Ectodermal cell (in vitro differentiated cells): ENCODE results near the gene NHLRC1.

Experiments
- H3K27ac ChIP-seq: 2 replicates; pipeline ENCODE4 v1.7.0; 2013; ENCODE audit warnings: mild to moderate bottlenecking, low read depth, low read length; ENCODE audit not compliant: insufficient read depth, poor library complexity, severe bottlenecking
- H3K27me3 ChIP-seq: 2 replicates; pipeline ENCODE4 v1.7.0; 2013; ENCODE audit warnings: mild to moderate bottlenecking, low read length; ENCODE audit not compliant: insufficient read depth, control insufficient read depth, poor library complexity, severe bottlenecking
- H3K36me3 ChIP-seq: one replicate; pipeline ENCODE4 v1.7.0; 2013; ENCODE audit warnings: low read length; ENCODE audit not compliant: control insufficient read depth, insufficient read depth
- H3K4me1 ChIP-seq: one replicate; pipeline ENCODE4 v1.7.0; 2013; ENCODE audit warnings: low read length; ENCODE audit not compliant: control insufficient read depth, insufficient read depth
- H3K4me3 ChIP-seq: 2 replicates; pipeline ENCODE4 v1.7.0; 2013; ENCODE audit warnings: low read depth, low read length, control low read depth; ENCODE audit not compliant: insufficient read depth
- H3K9me3 ChIP-seq: 2 replicates; pipeline ENCODE4 v1.7.0; 2013; ENCODE audit warnings: mild to moderate bottlenecking, low read length, moderate library complexity; ENCODE audit not compliant: control insufficient read depth
- WGBS, 2 experiments: methylation state at CpG; one replicate each; pipeline ENCODE4 v1.1.7; 2013; ENCODE audit warnings: missing lambda C conversion rate in 2 of 2; 5-methylcytosine and 5-hydroxymethylcytosine counted together

Gene NHLRC1

GRCh38 chr6:18139935-18140621 is 17.6 kb upstream of the NHLRC1 start:
- no peak overlapping the region for H3K27ac ChIP-seq
- 93 to 95% methylated on average over 6 of the region's 6 CpGs for WGBS, 2 experiments
- no peak overlapping the region for H3K4me3 ChIP-seq
- H3K9me3 ChIP-seq: no peaks in the 10 kb centered on the region
- H3K27me3 ChIP-seq: no peaks in the 10 kb centered on the region
- peaks cover 5% of the 10 kb centered on the region for H3K36me3 ChIP-seq
- H3K4me1 ChIP-seq: no peaks in the 10 kb centered on the region

DNA sequence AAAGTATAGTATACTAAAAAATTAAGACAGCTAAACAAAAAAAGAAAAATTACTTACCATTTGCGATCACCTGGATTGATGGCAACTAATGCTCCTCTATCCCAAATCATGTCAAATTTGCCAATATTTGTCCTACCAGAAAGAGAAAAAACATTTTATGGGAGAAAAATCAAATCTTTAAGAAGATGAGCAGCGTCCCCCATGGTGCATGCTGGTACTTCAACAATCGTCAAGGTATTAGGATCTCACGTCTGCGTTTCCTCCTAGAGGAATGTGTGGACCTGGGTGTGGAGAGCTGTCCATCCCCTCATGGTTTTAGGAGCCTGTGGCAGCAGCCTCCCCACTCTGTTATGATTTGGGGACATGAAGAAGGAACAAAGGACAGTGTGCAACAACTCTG is 16.4 kb upstream of the NHLRC1 start:
- Histone ChIP-seq H3K4me3 (no peak overlapping the region), H3K36me3 (peaks cover 5% of the 10 kb centered on the region), H3K27me3 (no peaks in the 10 kb centered on the region), H3K27ac (no peak overlapping the region), H3K9me3 (no peaks in the 10 kb centered on the region), H3K4me1 (no peaks in the 10 kb centered on the region)
- WGBS, 2 experiments: 87 to 94% methylated on average over 5 of the region's 5 CpGs

DNA sequence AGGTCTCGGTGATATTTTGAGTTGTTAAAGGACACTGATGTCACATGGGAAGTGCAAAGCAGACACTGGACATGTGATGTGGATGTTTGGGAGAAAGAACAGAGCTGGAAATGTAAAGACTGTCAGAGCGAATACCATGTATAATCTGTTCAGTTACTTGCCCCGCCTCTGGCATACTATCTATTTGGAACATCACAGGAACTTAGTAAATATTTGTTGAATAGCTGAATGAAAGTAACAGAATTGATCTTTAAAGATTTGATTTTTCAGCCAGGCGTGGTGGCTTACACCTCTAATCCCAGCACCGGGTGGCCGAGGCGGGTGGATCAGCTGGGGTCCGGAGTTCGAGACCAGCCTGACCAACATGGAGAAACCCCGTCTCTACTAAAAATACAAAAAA is 13.8 kb upstream of the NHLRC1 start:
- H3K36me3 ChIP-seq: peaks cover 5% of the 10 kb centered on the region
- H3K4me3 ChIP-seq: no peak overlapping the region
- no peak overlapping the region for H3K27ac ChIP-seq
- no peaks in the 10 kb centered on the region for H3K27me3 ChIP-seq
- no peaks in the 10 kb centered on the region for H3K4me1 ChIP-seq
- 95 to 98% methylated on average over 10 of the region's 10 CpGs for WGBS, 2 experiments
- no peaks in the 10 kb centered on the region for H3K9me3 ChIP-seq

- Histone ChIP-seq H3K9me3 (no peaks in the 10 kb centered on the region), H3K4me3 (no peak overlapping the region), H3K4me1 (no peaks in the 10 kb centered on the region), H3K36me3 (peaks cover 5% of the 10 kb centered on the region), H3K27ac (no peak overlapping the region), H3K27me3 (no peaks in the 10 kb centered on the region)
- WGBS, 2 experiments: 93 to 100% methylated on average over 2 of the region's 2 CpGs
Observed at GRCh38 chr6:18135171-18135570, 12.7 kb upstream of the NHLRC1 start.

DNA sequence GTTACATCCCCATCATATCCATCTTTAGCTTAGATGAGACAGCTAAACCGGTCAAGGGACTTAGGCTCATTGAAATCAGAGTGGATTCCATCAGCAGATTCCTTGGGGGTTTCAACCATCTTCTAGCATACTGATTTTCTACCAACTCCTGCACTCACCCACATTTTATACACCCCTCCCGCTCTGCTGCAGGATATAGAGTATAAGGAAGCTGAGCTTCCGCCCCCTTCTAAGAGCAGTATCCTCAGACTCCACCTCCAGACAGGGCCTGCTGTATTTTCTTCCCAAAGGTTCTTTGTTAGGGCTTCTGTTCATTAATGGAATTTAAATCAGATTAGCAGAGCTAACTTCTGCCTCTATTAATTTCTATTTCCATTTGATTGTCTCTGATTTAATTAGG is 9.9 kb upstream of the NHLRC1 start:
- H3K36me3 ChIP-seq: no peaks in the 10 kb centered on the region
- H3K27me3 ChIP-seq: no peaks in the 10 kb centered on the region
- no peaks in the 10 kb centered on the region for H3K9me3 ChIP-seq
- WGBS, 2 experiments: 92 to 100% methylated on average over 1 to 3 of the region's 3 CpGs
- H3K4me3 ChIP-seq: no peak overlapping the region
- no peaks in the 10 kb centered on the region for H3K4me1 ChIP-seq
- no peak overlapping the region for H3K27ac ChIP-seq

- H3K27me3 ChIP-seq: peaks cover 19% of the 10 kb centered on the region
- no peaks in the 10 kb centered on the region for H3K4me1 ChIP-seq
- H3K4me3 ChIP-seq: no peak overlapping the region
- H3K36me3 ChIP-seq: no peaks in the 10 kb centered on the region
- no peak overlapping the region for H3K27ac ChIP-seq
- H3K9me3 ChIP-seq: no peaks in the 10 kb centered on the region
- WGBS, 2 experiments: 53 to 57% methylated on average over 5 of the region's 5 CpGs
Observed at GRCh38 chr6:18126121-18126520, 3.6 kb upstream of the NHLRC1 start.

DNA sequence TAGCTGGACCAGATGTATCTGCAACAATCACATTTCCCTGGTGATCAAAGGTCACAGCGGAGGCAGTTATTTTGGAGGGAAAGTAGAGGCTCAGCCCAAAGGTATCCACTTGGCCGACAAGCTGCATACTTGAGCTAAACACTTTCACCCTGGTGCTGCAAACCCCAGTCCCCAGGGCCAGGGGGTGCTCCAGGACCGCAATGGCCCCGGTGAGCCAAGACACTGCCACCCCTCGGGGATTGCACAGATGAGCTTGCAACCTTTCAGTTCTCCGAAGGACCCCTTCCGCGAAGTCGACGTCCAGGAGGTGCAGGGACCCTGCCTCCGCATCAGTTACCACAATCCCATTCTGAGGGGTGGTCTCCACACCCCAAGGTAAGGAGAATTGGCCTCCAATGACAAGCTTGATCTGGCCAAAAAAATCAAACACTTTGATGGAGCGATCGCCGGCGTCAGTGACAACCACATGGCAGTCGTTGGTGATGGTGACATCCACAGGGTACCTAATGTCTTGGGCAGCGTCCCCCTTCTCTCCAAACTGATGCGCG is 823 bp downstream of the NHLRC1 start:
- WGBS, 2 experiments: 90 to 91% methylated on average over 19 of the region's 19 CpGs
- Histone ChIP-seq H3K4me3 (no peak overlapping the region), H3K4me1 (no peaks in the 10 kb centered on the region), H3K9me3 (no peaks in the 10 kb centered on the region), H3K36me3 (no peaks in the 10 kb centered on the region), H3K27ac (no peak overlapping the region), H3K27me3 (peaks cover 25% of the 10 kb centered on the region)

GRCh38 chr6:18119236-18119635 is 3.2 kb downstream of the NHLRC1 start:
- Histone ChIP-seq H3K27ac (no peak overlapping the region), H3K27me3 (peaks cover 25% of the 10 kb centered on the region), H3K36me3 (no peaks in the 10 kb centered on the region), H3K4me1 (no peaks in the 10 kb centered on the region), H3K4me3 (no peak overlapping the region), H3K9me3 (no peaks in the 10 kb centered on the region)
- WGBS, 2 experiments: 82 to 83% methylated on average over 5 of the region's 5 CpGs

GRCh38 chr6:18118330-18118729 is 4.1 kb downstream of the NHLRC1 start:
- no peak overlapping the region for H3K27ac ChIP-seq
- 84 to 89% methylated on average over 3 of the region's 3 CpGs for WGBS, 2 experiments
- H3K4me3 ChIP-seq: no peak overlapping the region
- H3K27me3 ChIP-seq: peaks cover 25% of the 10 kb centered on the region
- H3K36me3 ChIP-seq: no peaks in the 10 kb centered on the region
- no peaks in the 10 kb centered on the region for H3K4me1 ChIP-seq
- no peaks in the 10 kb centered on the region for H3K9me3 ChIP-seq

DNA sequence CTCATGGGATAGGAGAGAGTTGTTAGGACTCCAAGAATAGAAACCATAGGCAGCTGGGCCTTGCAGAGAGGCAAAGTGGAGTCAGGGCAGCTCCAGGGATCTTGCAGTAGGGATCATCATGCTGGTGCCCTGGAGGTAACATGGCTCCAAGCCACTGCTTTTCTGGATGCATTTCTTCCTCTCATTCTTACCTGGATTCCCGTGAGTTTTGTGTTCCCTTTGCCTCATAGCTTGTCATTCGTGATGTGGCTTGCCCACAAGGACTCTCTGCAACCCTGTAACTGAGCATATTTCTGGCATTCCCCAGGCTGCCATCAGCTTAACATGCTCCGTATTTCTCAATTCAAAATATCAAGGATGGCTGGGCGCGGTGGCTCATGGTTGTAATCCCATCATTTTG is 5.3 kb downstream of the NHLRC1 start:
- WGBS, 2 experiments: 91 to 92% methylated on average over 5 of the region's 5 CpGs
- Histone ChIP-seq H3K27me3 (peaks cover 17% of the 10 kb centered on the region), H3K9me3 (no peaks in the 10 kb centered on the region), H3K27ac (no peak overlapping the region), H3K4me1 (no peaks in the 10 kb centered on the region), H3K36me3 (no peaks in the 10 kb centered on the region), H3K4me3 (no peak overlapping the region)
